GM12864 (cell line): ENCODE measurements around the gene ATP13A4.

Experiments used
- DNase-seq: peaks from one replicate; pipeline ENCODE4 v3.0.0-alpha.2; 2011; ENCODE audit warnings: low read depth
- H3K4me3 ChIP-seq: 2 replicates; pipeline ENCODE4 v1.5.1; 2011; ENCODE audit warnings: mild to moderate bottlenecking, low read depth, low read length, control low read depth
- CTCF ChIP-seq: IDR thresholded peaks from 2 replicates; pipeline ENCODE4 v1.5.1; 2011; ENCODE audit warnings: low read depth, mild to moderate bottlenecking, moderate library complexity, low read length, control low read depth, inconsistent platforms; ENCODE audit errors: missing control alignments

ATP13A4 gene

DNA sequence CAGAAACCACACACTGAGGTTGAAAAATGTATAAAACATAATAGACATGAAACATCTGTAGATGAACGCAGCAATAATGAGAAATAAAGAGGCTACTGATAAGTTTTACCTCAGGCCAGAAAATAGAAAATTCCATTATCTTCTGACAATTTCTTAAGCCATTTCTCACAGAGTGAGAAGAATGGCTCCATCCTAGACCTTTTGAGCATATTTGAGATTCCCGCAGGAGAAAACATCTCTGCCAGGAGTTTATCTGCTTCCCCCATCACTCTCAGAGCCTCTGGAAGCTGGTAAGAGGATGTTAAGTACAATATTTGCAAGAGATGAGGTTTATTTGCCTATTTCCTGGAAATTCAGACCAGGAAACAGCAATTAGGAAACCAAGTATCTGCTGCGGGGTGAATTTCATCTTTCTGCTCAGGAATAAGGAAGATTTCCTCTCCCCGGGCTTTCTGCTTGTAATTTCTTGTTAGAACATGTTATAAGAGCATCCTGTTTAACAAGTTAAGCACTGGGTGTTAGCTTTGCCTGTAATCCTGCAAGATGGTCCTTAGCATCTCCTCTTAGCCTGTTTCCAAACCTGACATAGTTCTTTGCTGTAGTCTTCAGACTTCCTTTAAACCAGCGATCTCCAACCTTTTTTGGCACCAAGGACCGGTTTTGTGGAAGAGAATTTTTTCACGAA is 54.8 kb downstream of the ATP13A4 start:
- DNase-seq: no peak
- TF ChIP-seq CTCF: no peak
- H3K4me3 ChIP-seq: no peak overlapping the region

DNA sequence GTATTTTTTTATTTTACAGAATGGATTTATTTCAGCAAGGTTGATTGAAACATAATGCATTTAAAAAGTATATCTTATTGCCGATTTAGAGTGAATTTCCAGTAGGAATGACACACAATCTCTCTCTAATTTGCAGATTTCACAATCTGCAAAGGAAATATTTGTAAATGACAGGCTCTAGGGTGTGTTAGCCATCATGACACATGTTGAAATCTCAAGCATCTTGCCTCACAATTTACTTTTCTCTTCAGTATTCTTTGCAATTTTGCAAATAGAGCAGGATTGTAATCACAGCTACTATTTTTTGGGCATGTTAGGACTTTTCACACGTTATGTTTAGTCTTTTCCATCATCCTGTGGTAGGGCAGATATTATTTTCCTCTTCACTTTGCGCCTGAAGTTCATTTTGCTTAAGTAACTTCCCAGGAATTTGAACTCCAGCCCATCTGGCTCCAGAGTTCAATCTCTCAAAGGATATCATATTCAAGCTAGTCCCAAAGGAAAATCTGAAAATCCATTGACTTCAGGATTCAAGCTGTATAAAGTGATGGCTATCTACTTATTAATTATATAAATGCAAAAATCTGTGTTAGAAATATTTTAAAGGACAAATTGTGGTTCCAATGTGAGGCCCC is 55.4 kb downstream of the ATP13A4 start:
- no peak for DNase-seq
- H3K4me3 ChIP-seq: no peak overlapping the region
- no peak for TF ChIP-seq CTCF

- DNase-seq: no peak
- TF ChIP-seq CTCF: no peak
Measured at GRCh38 chr3:193498215-193498614, 56.5 kb downstream of the ATP13A4 start.

GRCh38 chr3:193496658-193497057 is 58.0 kb downstream of the ATP13A4 start:
- no peak for DNase-seq
- no peak for TF ChIP-seq CTCF
- H3K4me3 ChIP-seq: no peak overlapping the region

More at GRCh38 chr3:193498215-193498614, 56.5 kb downstream of the ATP13A4 start:
- no peak overlapping the region for H3K4me3 ChIP-seq

- no peak for DNase-seq
- no peak overlapping the region for H3K4me3 ChIP-seq
- no peak for TF ChIP-seq CTCF
Measured at GRCh38 chr3:193491026-193491425, 63.7 kb downstream of the ATP13A4 start.

DNA sequence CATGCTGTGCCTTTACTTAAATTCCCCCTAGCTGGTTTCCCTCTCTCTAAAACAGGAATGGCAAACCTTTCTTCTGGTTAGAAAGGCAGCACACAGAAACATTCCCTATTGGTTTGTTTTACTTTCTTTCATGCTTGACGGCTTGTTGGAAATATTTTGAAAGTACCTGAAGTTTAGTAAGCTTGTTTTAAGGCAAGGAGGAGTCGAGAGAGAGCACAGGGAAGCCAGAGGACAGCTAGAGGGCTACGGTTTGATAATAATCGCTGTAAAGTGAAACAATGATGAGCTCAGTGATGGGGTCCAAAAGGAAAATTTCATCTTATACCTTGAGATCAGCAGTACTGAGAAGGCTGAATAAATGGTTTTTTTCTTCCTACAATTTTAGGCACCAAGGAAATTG is 64.1 kb downstream of the ATP13A4 start:
- no peak for DNase-seq
- no peak for TF ChIP-seq CTCF
- no peak overlapping the region for H3K4me3 ChIP-seq

GRCh38 chr3:193489949-193490348 is 64.7 kb downstream of the ATP13A4 start:
- no peak for TF ChIP-seq CTCF
- DNase-seq: no peak
- H3K4me3 ChIP-seq: no peak overlapping the region
